Measurements from ENCODE around the gene B4GALNT4.

The B4GALNT4 gene

GRCh38 chr11:425301-425700 lies 56.0 kb downstream of the B4GALNT4 start:
- no peak for DNase-seq

- DNase-seq, result no peak
These were observed 57.6 kb downstream of the B4GALNT4 start for GRCh38 chr11:426851-427250.

- DNase-seq, result no peak
These were observed 59.0 kb downstream of the B4GALNT4 start for GRCh38 chr11:428295-428694.

- no peak for DNase-seq
These were observed 60.1 kb downstream of the B4GALNT4 start for GRCh38 chr11:429391-429790.

- no peak for DNase-seq
These were observed 60.7 kb downstream of the B4GALNT4 start for GRCh38 chr11:429931-430456.

Data from CD4-positive, alpha-beta T cell treated with Interleukin-15 for 1 hour (primary cell).